ENCODE results near the gene TPRX1.
"Not testable (repeated sequence)": the region's sequence is repeated elsewhere in the genome, so short reads cannot be mapped to it uniquely, and the experiment has no call there.

TPRX1 gene

GRCh38 chr19:47804451-47804850, at the start of gene TPRX1:
TPRX1 (minus strand) TSS chr19:47804551; CDS start chr19:47804539, 12 bp downstream.
- not testable (repeated sequence) for DNase-seq

GRCh38 chr19:47853003-47853402, 48.7 kb upstream of the TPRX1 start:
- DNase-seq, result no peak

GRCh38 chr19:47848823-47849473, 44.6 kb upstream of the TPRX1 start:
- DNase-seq, result no peak

- no peak for DNase-seq
Observed at GRCh38 chr19:47848425-47848822, 44.1 kb upstream of the TPRX1 start.

- no peak for DNase-seq
Observed at GRCh38 chr19:47842941-47843340, 38.6 kb upstream of the TPRX1 start.

- no peak for DNase-seq
Observed at GRCh38 chr19:47839913-47840312, 35.6 kb upstream of the TPRX1 start.

GRCh38 chr19:47839411-47839810, 35.1 kb upstream of the TPRX1 start:
- DNase-seq, result no peak

- DNase-seq, result no peak
Observed at GRCh38 chr19:47836038-47836437, 31.7 kb upstream of the TPRX1 start.

GRCh38 chr19:47832723-47833122, 28.4 kb upstream of the TPRX1 start:
- no peak for DNase-seq

GRCh38 chr19:47826800-47827199, 22.4 kb upstream of the TPRX1 start:
- no peak for DNase-seq

- no peak for DNase-seq
Observed at GRCh38 chr19:47824396-47824795, 20.0 kb upstream of the TPRX1 start.

GRCh38 chr19:47821460-47822020, 17.2 kb upstream of the TPRX1 start, which contains the start of gene CRX:
CRX (plus strand) TSS chr19:47821937; CDS start chr19:47834444, 12,507 bp downstream.
- DNase-seq, result no peak

GRCh38 chr19:47820410-47820809, 16.1 kb upstream of the TPRX1 start:
- DNase-seq, result no peak

GRCh38 chr19:47819858-47820257, 15.5 kb upstream of the TPRX1 start:
- no peak for DNase-seq

- not testable (repeated sequence) for DNase-seq
Observed at GRCh38 chr19:47818221-47818620, 13.9 kb upstream of the TPRX1 start.

- not testable (repeated sequence) for DNase-seq
Observed at GRCh38 chr19:47816270-47816669, 11.9 kb upstream of the TPRX1 start.

GRCh38 chr19:47813995-47814328, 9.6 kb upstream of the TPRX1 start:
- DNase-seq, result no peak

- peak; percentile 65 for DNase-seq
Observed at GRCh38 chr19:47813304-47813994, 9.1 kb upstream of the TPRX1 start.

GRCh38 chr19:47806435-47806834, 2.1 kb upstream of the TPRX1 start:
- DNase-seq, result no peak

GRCh38 chr19:47805313-47805712, 962 bp upstream of the TPRX1 start:
- DNase-seq, result no peak

- DNase-seq, result not testable (repeated sequence)
Observed at GRCh38 chr19:47803671-47804070, 680 bp downstream of the TPRX1 start.

GRCh38 chr19:47803148-47803547, 1.2 kb downstream of the TPRX1 start:
- DNase-seq, result not testable (repeated sequence)

GRCh38 chr19:47802521-47803043, 1.8 kb downstream of the TPRX1 start:
- no peak for DNase-seq

GRCh38 chr19:47801270-47801669, 3.1 kb downstream of the TPRX1 start:
- DNase-seq, result no peak

Data from CD4-positive, alpha-beta T cell treated with Interleukin-17A for 1 hour (primary cell).